Hepatocyte (in vitro differentiated cells): ENCODE results near the gene SATB2. TPM values are rescaled to one million over a fixed set of nuclear protein-coding genes. Genes with fewer than 3 reads are reported as not detected.

Experiments used
- DNase-seq: peaks from one replicate; pipeline ENCODE4 v3.0.0-alpha.2; 2016; ENCODE audit warnings: low spot score
- H2AFZ ChIP-seq: fragments of 200-600 bp; sonication (generic); 2 replicates; pipeline ENCODE4 v1.6.0; 2016; ENCODE audit warnings: antibody characterized with exemption, mild to moderate bottlenecking
- H3K27ac ChIP-seq: fragments of 200-600 bp; sonication (generic); 2 replicates; pipeline ENCODE4 v1.5.1; 2016; ENCODE audit warnings: mild to moderate bottlenecking
- H3K27me3 ChIP-seq: fragments of 200-600 bp; sonication (generic); 2 replicates; pipeline ENCODE4 v1.6.1; 2016
- H3K36me3 ChIP-seq: fragments of 200-600 bp; sonication (generic); replicated peaks from 2 replicates; pipeline ENCODE4 v1.5.1; 2016; ENCODE audit warnings: low read depth; ENCODE audit not compliant: insufficient read depth
- H3K4me1 ChIP-seq: fragments of 200-600 bp; sonication (generic); 2 replicates; pipeline ENCODE4 v1.5.1; 2016; ENCODE audit warnings: mild to moderate bottlenecking, moderate library complexity; ENCODE audit not compliant: insufficient read depth
- H3K4me2 ChIP-seq: fragments of 200-600 bp; sonication (generic); 2 replicates; pipeline ENCODE4 v1.6.0; 2016
- H3K4me3 ChIP-seq: fragments of 200-600 bp; sonication (generic); 2 replicates; pipeline ENCODE4 v1.5.1; 2016; ENCODE audit warnings: mild to moderate bottlenecking
- H3K79me2 ChIP-seq: fragments of 200-600 bp; sonication (generic); 2 replicates; pipeline ENCODE4 v1.6.0; 2017; ENCODE audit warnings: mild to moderate bottlenecking
- H3K9me2 ChIP-seq: fragments of 200-600 bp; sonication (generic); replicated peaks from 2 replicates; pipeline ENCODE4 v1.6.0; 2017; ENCODE audit warnings: mild to moderate bottlenecking; ENCODE audit not compliant: insufficient read depth
- H3K9me3 ChIP-seq: fragments of 200-600 bp; sonication (generic); 2 replicates; pipeline ENCODE4 v1.5.1; 2016; ENCODE audit warnings: low read depth, mild to moderate bottlenecking
- H4K20me1 ChIP-seq: fragments of 200-600 bp; sonication (generic); 2 replicates; pipeline ENCODE4 v1.6.0; 2016; ENCODE audit warnings: mild to moderate bottlenecking; ENCODE audit not compliant: insufficient read depth, poor library complexity, severe bottlenecking
- CTCF ChIP-seq: fragments of 200-600 bp; sonication (generic); IDR thresholded peaks from 2 replicates; pipeline ENCODE4 v1.5.1; 2016; ENCODE audit warnings: antibody characterized with exemption, mild to moderate bottlenecking; ENCODE audit not compliant: poor library complexity
- EZH2 ChIP-seq: fragments of 200-600 bp; sonication (generic); IDR thresholded peaks from 2 replicates; pipeline ENCODE4 v1.6.1; 2016; ENCODE audit warnings: antibody characterized with exemption, mild to moderate bottlenecking, borderline replicate concordance
- EZH2phosphoT487 ChIP-seq: fragments of 200-600 bp; sonication (generic); IDR thresholded peaks from one replicate; pipeline ENCODE4 v1.6.1; 2018; ENCODE audit warnings: antibody characterized with exemption, mild to moderate bottlenecking, low read depth, moderate library complexity; ENCODE audit not compliant: unreplicated experiment, severe bottlenecking
- WGBS: methylation state at CpG from one replicate; pipeline ENCODE4 v1.1.6; 2016; ENCODE audit warnings: low lambda C conversion rate; ENCODE audit errors: missing lambda C conversion rate; 5-methylcytosine and 5-hydroxymethylcytosine counted together
- polyA plus RNA-seq: library from polyadenylated mRNA; unstranded; fragments of >200 nt; fragmentation: Nextera tagmentation; extraction: Ambion mirVana; gene quantifications from 2 replicates; pipeline ENCODE4 v1.2.1, GENCODE V29; 2016
- total RNA-seq: library from RNA; depleted of rRNA; stranded (reverse); fragments of >200 nt; gene quantifications from 2 replicates; pipeline ENCODE4 v1.2.3, GENCODE V29; 2014

Gene SATB2
- total and polyA plus RNA-seq, 2 experiments from 2014 or later = 1.9 to 8.7 TPM

DNA sequence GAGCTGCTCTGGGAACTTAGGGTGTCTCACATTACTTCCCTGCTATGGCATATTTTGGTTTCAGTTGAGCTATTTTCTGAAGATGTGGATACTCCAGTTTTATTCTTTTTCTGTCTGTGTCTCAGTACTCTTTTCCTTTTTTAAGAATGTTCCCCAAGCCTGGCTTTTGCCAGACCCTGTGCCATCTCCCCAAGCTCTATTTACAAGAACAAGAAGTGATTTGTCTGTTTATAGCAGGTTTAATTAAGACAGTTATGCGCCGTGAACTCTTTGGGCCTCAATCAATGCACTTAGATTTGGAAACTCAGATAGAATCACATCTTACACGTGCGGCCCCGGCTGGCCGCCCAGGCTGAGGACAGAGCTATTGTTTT lies 8.9 kb upstream of the SATB2 start:
- no peak overlapping the region for H3K4me2 ChIP-seq
- H3K9me3 ChIP-seq = no peaks in the 10 kb centered on the region
- H2AFZ ChIP-seq = no peak overlapping the region
- TF ChIP-seq EZH2 (no peak), EZH2phosphoT487 (no peak), CTCF (no peak)
- H3K27ac ChIP-seq = no peak overlapping the region
- no peaks in the 10 kb centered on the region for H4K20me1 ChIP-seq
- H3K9me2 ChIP-seq = no peaks in the 10 kb centered on the region
- DNase-seq = no peak
- H3K4me3 ChIP-seq = no peak overlapping the region
- H3K27me3 ChIP-seq = peaks cover 100% of the 10 kb centered on the region
- H3K4me1 ChIP-seq = peaks cover 34% of the 10 kb centered on the region
- H3K36me3 ChIP-seq = no peaks in the 10 kb centered on the region
- 41% methylated on average over 6 of the region's 6 CpGs for WGBS
- no peaks in the 10 kb centered on the region for H3K79me2 ChIP-seq

DNA sequence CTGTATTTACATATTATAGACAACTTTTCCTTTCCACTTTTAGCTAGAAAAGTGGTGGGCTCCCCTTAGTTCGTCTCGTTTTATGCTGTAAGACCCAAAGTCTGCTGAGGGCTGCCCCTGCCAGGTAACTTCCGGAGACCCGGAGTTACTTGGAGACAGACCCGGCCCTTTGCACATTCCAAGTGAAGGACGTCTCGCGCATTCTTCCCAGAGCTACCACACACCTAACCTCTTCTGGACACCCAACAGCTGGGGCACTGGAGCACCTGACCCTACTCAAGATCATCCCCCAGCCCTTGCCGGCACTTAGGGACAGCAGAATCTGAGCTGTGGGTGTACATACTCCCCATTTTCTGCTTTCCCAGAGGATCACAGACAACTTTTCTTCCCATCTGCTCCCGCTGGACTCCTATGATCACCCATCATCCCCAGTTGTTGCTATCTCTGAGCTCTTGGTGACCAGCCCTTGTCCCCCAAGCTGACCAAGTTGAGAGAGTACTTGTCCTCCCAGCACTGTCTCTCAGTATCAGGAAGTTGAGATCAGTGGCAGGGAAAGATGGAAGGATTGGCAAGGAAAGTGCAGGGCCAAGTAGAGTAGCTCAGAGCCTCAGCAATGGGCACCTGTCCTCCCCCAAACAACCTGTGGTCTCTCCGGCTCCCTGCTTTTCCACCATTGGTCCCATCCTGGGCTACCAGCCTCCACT lies 8.4 kb upstream of the SATB2 start:
- H3K9me2 ChIP-seq = no peaks in the 10 kb centered on the region
- H3K27ac ChIP-seq = no peak overlapping the region
- DNase-seq = no peak
- no peaks in the 10 kb centered on the region for H3K79me2 ChIP-seq
- TF ChIP-seq EZH2 (no peak), CTCF (no peak), EZH2phosphoT487 (no peak)
- H3K9me3 ChIP-seq = no peaks in the 10 kb centered on the region
- no peaks in the 10 kb centered on the region for H4K20me1 ChIP-seq
- WGBS = 30% methylated on average over 11 of the region's 11 CpGs
- no peak overlapping the region for H3K4me2 ChIP-seq
- peaks cover 100% of the 10 kb centered on the region for H3K27me3 ChIP-seq
- H3K36me3 ChIP-seq = no peaks in the 10 kb centered on the region
- no peak overlapping the region for H3K4me3 ChIP-seq
- H3K4me1 ChIP-seq = peaks cover 32% of the 10 kb centered on the region
- H2AFZ ChIP-seq = no peak overlapping the region

DNA sequence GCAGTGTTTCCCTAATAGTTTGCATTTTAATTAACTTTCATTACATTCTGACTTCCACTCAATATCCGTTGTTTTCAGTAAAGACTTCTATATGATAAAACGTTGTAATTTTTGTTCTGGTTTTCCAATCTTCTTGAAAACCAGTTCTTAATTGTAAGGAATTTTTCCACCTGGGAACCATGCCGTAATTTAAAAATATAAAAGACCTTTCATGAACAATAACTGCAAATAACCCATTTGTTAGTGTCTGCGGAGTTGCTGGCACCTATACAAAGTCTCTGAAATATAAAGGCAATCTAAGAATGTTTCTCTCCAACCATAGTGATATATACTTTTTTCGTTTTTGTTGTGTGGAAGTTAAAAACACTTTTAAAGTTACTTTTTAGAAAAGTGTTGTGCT lies 7.7 kb upstream of the SATB2 start:
- TF ChIP-seq EZH2phosphoT487 (peak; percentile 68), CTCF (no peak), EZH2 (no peak)
- Histone ChIP-seq H3K4me2 (no peak overlapping the region), H4K20me1 (no peaks in the 10 kb centered on the region), H3K9me3 (no peaks in the 10 kb centered on the region), H3K27me3 (peaks cover 100% of the 10 kb centered on the region), H2AFZ (no peak overlapping the region), H3K36me3 (no peaks in the 10 kb centered on the region), H3K27ac (no peak overlapping the region), H3K4me1 (peaks cover 25% of the 10 kb centered on the region), H3K9me2 (no peaks in the 10 kb centered on the region), H3K4me3 (no peak overlapping the region), H3K79me2 (no peaks in the 10 kb centered on the region)
- no peak for DNase-seq
- WGBS = 19% methylated on average over 5 of the region's 5 CpGs
